GM19463 (cell line): Measurements from ENCODE around the gene SORCS2.

Experiments used
- ATAC-seq: cut with Tn5 transposase; IDR thresholded peaks from one replicate; pipeline ENCODE4 v1.9.1; 2021; ENCODE audit warnings: mild to moderate bottlenecking, moderate library complexity; ENCODE audit not compliant: unreplicated experiment

SORCS2 gene

GRCh38 chr4:7514789-7515188, 322.5 kb downstream of the SORCS2 start:
- no peak for ATAC-seq

GRCh38 chr4:7515390-7515902, 323.1 kb downstream of the SORCS2 start:
- no peak for ATAC-seq

DNA sequence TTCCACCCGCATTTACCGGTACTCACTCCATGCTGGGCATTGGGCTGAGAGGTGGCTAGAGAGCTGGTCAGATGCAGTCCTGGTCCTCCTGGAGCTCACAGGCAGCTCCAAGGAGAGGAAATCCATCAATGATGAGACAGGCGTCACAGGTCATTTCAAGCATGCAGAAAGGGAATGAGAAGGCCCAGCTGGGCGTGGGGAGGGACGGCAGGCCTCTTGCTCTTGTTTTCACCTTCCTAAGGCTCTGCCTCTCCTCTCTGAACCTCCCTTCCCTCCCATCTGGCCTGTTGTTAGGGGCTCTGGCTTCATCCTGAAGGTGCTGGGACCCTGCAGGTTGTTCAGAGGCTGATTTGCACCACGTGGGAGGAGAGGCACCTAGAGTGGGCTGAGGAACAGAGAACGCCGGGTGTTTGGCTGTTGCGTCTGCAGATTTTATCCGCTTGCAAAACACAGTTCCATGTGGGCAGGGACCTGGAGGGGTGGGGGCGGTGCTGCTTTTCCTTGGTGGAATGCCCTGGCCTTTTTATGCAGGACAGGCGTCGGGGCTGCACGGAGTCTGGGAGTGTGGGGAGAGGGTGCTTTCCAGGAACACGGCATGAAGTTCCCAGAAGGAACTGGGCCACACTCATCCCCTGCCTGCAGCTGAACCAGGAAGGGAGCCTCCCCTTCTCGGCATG, 323.9 kb downstream of the SORCS2 start:
- ATAC-seq = no peak

GRCh38 chr4:7516773-7517144, 324.4 kb downstream of the SORCS2 start:
- no peak for ATAC-seq

DNA sequence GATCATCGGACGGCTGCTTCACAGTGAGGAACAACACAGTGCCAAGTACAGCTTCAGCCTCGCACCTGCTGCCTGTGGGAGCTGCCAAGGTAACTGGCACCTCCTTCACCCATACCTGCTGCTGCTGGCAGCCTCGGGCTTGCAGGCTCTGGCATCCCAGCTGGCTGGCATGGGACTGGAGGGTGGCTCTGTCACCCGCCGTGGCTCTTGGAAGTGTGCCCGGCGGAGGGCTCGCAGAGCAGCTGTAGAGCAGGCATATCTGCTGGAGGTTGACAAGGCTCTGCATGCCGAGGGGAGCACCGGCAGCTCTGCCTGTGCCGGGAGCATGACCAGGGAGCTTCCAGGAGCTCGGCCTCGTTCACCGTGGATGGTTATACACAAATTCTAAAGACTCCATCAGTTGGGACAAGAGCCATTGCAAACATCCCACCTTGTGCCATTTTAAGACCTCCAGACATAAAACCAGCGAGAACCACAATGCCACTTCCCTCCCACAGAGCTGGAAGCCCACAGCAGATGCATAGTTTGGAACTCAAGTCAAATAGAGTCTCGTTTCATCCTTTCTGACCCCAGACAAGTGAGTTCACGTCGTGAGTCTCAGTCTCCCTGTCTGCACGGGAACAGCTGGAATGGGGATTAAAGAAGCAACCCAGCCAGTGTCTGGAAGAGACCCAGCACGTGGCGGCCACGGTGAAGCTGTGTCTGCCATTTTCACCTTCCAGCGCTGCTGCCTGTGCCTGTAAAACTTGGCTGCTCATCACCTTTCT, 326.7 kb downstream of the SORCS2 start:
- ATAC-seq = no peak

DNA sequence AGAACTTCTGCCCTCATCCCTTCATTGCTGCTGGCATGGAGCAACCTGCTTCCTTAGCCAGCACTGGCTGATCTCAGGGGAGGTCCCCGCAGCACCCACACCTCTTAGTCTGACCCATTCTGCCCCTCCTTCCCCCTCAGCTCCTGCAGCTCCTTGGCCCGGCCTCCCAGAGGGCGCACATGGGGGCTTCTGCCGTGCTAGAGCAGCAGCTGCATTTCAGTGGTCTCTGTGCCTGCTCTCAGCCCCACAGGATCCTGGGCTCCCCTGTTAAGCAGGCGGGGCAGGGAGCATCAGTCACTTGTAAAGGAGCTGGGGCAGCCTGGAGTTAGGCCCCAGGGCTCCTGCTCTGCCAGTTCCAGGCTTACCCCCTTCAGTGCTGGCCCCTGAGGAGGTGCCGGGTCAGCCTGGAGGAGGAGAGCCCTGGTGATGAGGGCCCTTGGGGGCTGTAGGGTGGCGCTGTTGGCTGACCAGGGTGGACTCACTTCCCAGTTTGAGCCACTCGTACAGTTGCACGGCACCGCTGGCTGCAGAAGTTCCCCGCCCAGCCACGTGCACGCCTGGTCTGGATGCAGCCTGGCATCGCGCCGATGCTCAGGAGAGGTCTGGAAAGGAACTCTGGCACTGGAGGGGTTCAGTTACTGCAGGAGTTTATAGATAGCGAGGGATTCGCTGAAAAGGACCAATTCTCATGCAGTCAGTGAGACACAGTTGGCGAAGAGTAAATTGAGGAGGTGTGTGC, 327.5 kb downstream of the SORCS2 start:
- no peak for ATAC-seq

- ATAC-seq = no peak
Observed at GRCh38 chr4:7521666-7522065, 329.3 kb downstream of the SORCS2 start.

DNA sequence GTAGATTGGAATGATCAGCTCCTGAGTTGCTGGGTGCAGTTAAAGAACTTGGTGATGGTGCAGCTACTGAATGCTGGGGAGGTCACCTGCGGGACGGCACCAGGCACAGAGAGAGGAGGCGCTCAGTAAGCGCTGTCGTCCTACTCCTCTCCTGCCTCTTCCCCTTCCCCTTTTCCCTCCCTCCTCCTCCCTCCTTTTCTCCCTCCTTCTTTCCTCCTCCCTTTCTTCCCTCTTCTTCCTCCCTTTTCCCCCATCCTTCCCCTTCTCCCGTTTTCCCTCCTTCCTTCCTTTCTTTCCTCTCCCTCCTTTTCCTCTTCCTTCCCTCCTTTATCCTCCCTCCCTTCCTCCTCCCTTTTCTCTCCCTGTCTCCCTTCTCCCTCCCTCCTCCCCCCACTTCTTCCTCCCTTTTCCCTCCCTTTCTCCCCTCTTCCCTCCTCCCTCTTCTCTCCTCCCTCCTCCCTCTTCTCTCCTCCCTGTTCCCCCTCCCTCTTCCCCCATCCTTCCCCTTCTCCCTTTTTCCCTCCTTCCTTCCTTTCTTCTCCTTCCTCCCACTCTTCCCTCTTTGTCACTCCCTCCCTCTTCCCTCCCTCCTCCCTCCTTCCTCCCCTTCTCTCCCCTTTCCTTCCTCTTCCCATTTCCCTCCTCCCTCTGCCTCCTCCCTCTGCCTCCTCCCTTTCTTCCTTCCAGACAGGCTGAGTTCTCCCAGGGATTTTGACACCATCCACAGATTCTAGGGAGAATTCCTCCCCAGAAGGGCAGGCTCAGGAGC, 330.3 kb downstream of the SORCS2 start:
- ATAC-seq = no peak

DNA sequence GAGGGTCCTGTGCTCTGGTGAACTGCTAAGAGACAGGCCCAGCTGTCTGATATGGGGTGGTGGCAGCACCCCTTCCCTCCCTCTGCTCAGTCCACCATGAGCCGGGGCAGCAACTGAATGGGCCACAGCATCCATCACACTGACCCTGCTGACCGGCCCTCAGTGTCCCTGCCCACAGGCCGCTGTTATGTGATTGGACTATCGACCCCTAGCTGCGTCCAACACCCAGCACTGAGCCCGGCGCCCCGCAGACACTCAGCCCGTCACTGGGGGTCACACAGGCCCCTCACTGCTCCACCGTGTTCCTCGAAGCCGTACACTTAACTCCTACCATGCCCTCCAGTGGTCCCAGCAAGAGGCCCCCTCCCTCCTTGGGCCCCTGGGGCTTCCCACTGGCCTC, 331.2 kb downstream of the SORCS2 start:
- no peak for ATAC-seq

- no peak for ATAC-seq
Observed at GRCh38 chr4:7524064-7524682, 331.8 kb downstream of the SORCS2 start.

DNA sequence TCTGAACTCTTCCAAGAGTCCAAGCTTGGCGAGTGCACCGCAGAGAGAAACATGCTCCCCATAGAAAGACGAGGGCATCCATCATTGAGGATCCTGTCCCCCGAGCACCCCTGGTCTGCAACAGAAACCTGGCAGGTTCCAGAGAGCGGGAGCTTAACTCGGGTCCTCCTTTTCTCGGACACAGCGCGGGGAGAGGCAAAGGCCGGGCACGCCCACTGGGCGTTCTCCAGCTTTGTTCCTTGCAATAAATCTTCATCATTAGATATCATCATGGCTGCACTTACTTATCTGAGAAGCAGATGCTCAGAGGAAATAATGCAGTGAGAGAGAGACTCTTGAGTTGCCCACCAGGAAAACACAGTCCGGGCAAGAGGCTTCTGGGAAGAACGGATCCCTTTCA, 332.5 kb downstream of the SORCS2 start:
- ATAC-seq = no peak

DNA sequence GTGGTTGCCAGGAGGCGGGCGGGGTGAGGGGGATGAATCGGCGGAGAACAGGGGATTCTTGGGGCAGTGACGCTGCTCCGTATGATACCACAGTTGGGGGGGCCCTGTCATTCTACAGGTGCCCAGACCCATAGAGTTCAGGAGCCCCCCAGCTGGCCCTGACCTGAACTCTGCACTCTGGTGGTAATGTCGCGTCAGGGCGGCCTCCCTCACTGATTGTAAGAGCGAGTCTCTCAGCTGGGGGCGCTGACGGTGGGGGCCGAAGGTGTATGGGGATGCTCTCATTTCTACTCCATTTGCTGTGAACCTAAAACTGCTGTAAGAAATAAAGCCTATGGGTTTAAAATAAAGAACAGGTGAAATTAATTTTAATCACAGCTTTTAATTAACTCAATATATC, 334.2 kb downstream of the SORCS2 start:
- no peak for ATAC-seq

GRCh38 chr4:7526929-7527535, 334.7 kb downstream of the SORCS2 start:
- ATAC-seq = no peak

- ATAC-seq = no peak
Observed at GRCh38 chr4:7529368-7530080, 337.2 kb downstream of the SORCS2 start.

- ATAC-seq = no peak
Observed at GRCh38 chr4:7530082-7530481, 337.7 kb downstream of the SORCS2 start.

- no peak for ATAC-seq
Observed at GRCh38 chr4:7530932-7531639, 338.7 kb downstream of the SORCS2 start.

DNA sequence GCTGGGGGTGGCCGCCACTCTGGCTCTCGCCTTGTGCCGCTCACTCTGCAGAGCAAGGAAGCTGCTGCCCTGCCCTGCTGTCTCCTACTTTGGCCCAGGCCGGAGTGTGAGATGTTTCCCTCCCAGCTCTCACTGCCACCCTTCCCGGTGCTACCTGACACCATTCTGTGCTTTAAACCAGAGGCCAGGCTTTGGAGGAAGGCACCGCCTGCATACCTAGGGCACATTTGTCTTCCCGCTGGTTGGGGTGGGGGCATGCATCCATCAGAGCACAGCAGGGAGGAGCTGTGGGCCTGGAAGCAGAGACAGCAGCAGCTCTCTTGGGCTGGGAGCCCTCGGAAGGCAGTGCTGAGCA, 339.3 kb downstream of the SORCS2 start:
- ATAC-seq = no peak

DNA sequence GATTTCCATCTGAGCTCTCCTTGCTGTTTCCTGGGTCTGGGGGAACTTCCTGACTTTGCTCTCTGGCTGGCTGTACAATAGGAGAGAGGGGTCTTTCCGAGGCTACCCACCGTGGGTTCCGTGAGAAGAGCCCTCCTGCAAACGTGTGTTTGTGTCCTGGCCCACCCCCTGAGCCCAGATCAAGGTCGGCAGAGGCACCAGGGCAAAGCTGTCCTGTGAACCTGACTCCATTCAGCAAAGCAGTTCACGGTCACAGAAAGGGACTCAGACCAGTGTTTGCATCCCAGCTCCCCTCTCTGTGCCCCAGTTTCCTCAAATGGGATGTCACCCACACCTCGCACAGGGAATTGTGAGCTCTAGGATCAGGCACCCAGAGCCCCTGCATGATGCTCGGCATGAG, 339.7 kb downstream of the SORCS2 start:
- ATAC-seq = no peak

- ATAC-seq = no peak
Observed at GRCh38 chr4:7533267-7533666, 340.9 kb downstream of the SORCS2 start.
